GM19372 (cell line): ENCODE data around the gene PARP8.

ENCODE experiments used
- ATAC-seq: cut with Tn5 transposase; IDR thresholded peaks from one replicate; pipeline ENCODE4 v1.9.1; 2021; ENCODE audit warnings: mild to moderate bottlenecking, low read depth, moderate library complexity; ENCODE audit not compliant: unreplicated experiment

The PARP8 gene

DNA sequence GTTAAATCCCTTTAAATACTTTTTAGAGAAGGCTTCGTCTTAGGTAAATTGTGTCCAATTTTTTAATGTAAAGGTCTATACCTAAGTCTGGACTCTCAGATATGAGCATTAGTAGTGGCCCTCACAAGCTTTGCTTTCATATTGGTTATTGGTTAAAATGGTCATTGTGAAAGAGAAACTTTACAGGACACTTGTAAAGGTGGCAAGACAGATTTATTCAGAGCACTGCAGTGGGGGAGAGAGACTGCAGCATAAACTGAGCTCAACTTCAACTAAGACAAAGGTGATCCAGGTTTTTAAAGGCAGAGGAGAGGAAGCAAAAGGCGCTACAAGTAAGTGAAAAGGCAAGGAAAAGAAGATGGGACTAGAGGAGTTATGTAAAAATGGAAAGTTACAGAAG lies 157.7 kb downstream of the PARP8 start:
- no peak for ATAC-seq

DNA sequence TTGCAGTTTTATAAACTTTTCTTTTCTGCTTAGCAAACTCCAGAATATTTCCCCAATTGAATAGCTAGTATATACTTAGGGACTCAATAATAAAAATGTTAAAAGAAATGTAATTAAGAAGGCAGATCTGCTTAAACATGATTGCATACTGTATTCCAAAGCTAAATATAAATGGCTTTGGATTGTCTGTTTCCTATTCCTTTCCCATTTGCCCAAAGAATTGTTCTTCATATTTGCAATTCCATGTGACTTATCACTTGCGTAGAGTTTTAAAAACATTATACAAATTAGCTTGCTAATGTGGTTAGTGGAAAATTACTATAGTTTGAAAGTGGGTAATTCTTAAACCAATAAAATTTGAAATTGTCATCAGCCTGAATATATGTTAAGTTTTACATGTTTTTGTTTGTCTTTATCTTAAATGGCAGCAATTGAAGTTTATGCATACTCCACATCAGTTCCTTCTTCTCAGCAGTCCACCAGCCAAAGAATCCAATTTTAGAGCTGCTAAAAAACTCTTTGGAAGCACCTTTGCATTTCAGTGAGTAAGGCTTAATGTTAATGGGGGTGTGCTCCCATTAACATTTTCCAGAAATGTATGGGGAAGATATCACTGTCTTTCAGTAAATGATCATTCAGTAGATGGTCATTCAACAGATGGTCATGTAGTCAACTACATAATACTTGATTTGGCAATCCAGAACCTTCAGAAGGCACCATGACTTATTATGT lies 161.2 kb downstream of the PARP8 start:
- no peak for ATAC-seq

DNA sequence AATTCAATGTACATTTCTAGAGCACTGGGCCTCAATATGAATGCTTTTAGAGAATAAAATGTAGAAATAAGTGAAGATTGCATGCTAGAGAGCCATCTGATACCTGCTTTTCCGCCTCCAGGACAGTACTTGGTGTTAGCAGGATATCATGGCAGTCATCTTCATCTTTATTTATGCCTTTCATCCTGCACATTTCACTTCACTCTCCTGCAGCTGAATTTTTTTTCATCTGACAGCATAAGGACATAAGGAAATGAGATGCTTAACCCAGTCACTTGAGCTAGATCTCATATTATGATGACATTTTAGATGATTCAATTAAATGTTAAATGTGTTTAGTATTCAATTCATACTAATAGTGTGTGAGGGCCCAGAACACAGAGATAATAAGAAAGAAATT lies 162.6 kb downstream of the PARP8 start:
- ATAC-seq, result no peak

DNA sequence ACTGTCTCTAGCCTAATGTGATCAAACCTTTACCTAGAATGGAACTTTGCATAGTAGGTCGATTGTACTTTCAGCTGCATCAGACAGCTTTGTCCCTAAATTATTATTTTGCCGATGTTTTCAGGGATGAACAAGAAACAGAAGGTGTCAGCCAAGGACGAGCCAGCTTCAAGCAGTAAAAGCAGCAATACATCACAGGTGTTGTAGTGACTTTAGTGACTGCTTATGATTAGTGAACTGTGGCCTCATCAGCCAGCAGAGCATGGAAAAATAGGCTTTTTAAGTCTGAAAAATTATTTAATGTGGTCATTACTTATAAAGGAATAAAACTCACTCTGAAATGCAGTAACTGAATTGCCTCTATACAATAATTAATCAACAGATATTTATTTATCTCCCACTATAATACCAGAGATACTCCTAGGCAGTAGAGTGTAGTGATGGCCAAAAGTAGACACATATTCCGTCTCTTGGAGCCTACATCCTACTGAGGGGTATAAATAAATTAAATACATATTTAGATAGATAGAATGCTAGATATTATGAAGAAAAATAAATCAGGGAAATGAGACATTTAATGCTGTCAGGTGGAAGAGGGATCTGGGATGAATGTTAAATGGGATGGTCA lies 166.3 kb downstream of the PARP8 start:
- no peak for ATAC-seq

DNA sequence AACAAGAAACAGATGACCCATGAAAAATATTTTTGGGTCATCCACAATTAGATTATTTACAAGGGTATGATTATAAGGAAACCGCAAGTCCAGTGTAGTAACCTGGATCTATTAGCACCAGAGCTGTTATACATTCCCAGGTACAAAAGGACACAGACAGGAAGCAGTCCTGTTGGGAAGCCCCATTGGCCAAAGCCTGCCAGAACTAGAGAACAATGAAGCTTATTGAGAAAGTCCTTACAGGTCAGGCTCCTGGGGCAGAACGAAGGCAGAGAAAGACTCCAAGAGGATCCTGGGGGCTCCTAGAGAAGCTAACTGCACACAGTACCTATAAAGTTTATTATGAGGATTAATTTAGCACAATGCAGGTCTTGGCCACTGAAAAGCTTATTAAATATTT lies 169.9 kb downstream of the PARP8 start:
- ATAC-seq, result no peak

DNA sequence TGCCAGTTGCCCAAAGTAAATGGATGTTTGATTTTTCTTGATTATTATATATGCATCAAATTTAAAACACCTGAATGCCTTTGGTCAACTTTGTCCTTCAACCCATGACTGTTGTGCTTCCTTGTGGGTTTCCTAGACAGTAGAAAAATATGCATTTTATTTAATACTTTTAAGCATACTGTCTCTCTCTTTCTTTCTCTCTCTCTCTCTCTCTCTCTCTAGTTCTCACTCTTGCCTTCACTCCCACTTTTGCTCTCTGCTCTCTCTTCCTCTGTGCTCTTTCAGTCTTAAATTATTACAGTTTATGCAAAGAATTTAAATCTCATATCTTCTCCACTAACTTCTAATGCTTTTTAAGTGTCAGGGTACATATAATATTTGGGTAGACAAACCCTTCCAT lies 173.0 kb downstream of the PARP8 start:
- ATAC-seq, result no peak

DNA sequence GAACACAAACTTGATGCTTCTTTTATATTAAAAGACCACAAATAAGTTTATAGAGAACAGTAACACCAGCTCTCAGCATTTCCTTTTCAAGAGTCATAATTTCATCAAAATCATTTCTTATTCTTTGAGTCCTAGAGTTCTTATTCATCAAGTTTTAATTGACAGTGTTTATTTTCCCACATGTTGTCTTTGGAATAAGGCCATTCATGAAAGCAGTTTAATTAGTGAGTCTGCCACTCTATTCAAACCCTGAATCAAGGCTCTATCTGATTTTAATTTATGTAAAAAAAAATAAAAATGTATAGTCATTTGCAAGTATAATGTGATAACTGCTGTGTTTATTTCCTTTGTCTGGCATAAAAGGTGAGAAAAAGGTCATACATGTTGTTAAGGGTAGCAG lies 176.7 kb downstream of the PARP8 start:
- ATAC-seq, result no peak

DNA sequence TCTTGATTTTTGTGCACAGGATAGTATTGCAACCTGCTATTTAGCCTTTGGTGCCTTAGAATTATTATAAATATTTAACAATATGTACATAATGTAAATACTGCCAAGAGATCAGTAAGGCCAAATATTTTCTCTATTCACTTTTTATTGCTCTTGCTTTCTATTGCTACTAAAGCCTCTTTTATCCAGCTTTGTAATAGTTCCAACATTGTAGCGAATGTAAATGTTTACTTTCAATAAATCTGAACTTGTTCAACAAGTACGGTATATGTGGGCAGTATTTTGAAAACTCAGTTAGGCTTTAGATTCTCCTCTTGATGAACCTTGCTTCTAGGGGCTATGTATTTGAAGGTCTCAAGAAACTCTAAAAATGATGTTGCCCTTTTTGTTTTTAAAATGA lies 179.8 kb downstream of the PARP8 start:
- ATAC-seq, result no peak

DNA sequence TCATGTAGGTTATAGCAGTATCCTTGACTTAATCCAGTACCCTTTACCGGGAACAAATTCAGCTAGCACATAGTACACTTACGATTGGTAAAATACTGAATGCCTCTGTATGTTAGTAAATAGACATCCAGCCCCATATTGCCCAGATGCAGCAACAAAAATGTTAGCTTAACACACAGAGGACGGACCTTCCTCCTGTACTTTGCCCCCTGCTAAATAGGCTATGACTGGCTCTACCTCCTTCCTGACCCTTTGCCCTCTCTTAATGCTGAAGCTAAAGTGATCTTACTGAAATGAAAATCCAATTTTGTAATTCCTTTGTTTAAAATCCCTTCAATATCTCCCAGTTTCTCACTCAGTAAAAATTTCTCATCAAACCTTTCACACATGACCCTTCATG lies 183.1 kb downstream of the PARP8 start:
- no peak for ATAC-seq

DNA sequence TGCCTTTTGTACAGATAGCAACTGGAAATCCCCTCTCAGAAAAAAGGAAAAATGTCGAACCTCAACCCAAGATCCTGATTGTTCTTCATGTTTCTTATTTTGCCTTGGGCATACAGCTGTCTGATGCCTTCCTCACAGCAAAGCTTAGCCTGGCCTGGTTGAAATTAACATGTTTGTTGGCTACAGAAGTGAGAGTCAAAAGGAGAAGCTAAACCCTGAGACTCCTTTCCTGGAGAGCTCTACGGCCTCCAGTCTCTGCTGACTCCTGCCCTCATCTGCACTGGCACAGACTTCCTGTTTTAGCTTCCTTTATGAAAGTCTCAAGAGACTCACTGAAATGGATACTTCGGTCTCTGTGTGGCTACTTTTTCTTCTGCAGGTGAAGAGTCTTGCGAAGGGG lies 186.7 kb downstream of the PARP8 start:
- ATAC-seq, result peak; percentile 43

DNA sequence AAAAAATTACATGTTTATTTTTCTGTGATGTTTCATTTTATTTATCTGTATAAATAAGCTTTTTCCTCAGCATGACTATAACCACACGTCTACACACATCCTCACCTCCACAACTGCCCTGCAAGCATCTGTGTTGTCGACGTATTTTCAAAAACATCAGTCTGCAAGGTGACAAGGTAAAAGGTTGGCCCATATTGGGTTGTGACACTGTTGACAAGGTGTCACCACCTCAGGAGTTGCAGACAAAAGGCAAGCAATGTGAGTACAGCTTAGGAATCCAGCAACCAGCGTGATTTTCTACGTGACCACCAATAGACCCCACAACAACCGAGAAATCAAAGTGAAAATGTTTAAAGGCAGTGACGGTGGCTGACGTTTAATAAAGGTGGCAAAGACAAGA lies 187.6 kb downstream of the PARP8 start:
- no peak for ATAC-seq

DNA sequence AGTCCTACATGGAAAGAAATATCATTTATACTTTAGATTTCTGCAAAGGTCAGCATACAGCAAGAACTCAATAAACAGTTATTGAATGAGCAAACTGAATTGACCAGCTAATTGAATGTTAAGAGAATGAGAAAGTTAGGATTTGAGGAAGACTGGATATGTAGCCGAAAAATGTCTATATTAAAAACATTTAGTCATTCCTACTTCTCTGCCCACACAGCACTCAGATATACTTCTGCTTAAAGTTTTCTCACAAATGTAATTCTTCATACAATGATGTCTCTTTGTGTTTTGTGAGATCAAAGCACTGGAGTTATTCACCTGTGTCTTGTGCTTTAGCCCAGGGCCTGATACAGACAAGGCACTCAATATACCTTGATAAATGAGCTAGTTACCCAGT lies 188.6 kb downstream of the PARP8 start:
- ATAC-seq, result no peak

DNA sequence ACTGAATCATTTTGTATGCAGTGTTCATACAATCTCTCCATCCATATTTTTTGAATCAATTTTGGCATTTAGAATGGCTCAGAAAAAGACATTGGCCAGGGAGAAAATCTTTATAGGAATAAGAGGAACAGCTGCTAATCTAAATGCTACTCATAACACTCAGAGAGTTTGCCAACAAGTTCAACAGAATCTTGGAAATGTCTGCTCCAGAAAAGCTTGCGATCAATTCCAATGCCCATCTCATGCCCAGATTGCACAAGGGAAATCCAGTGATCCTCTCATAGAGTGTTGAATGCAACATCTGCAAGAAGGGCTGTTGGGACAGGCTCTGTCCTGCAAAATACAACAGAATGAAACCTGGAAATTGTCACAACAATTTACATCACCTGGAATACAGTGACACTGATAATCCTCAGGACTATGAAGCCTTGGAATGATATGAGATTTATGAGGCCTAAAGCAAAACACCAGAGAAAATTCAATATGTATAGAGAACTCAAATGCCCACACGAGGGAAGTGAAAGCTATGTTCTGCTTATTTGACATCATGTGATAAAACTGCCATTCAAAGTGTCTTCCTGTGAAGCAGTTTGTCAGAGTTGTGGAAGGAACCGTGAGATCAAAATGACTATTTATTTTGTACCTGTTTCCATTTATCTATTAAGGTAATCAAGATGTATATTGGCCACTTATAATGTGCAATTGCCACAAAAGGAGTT lies 190.1 kb downstream of the PARP8 start:
- peak; percentile 76 for ATAC-seq

DNA sequence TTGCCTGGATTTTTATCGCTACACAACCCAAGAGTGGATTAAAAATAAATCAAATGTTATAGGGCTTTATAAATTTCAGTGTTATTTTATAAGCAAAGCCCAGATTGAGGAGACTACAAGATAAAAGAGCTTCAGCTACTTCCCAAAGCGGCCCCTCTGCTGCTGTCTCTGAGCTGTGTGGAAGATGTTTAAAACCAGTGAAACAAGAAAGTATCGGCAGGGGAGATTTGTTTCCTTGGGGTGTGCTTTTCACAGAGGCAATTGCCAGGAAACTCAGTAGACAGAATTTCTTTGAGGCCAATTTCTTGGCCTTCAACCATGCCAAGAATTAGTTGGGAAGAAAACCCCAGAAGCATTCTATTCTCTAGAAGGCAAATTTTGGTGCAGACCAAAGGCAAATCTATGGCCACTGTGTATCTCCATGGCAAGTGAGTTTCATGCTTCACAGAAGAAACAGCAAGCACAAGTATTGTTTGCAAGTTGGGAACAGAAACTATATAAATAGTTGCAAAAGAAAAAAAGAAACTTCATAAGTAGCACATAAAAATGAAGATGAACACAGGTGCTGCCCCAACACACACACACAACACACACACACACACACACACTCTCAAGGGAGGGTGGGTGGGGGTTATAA lies 197.2 kb downstream of the PARP8 start:
- no peak for ATAC-seq

DNA sequence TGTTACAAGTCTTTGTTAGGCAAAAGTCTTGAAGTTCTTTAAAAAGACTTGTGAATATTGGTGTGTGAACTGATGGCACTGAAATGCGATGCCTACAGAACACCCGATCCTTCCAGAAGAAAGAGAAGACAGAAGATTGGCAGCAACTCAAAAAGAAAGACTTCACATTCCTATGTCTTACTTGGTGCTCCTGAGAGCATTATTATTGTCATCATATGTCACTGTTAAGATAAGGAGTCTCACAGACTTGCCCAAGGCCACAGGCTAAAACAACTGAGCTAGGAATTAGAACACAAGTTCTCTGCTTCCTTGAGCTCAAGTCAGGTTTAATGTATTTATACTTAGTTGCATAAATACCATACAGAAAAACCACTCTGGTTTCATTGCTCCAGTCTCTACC lies 198.0 kb downstream of the PARP8 start:
- no peak for ATAC-seq

DNA sequence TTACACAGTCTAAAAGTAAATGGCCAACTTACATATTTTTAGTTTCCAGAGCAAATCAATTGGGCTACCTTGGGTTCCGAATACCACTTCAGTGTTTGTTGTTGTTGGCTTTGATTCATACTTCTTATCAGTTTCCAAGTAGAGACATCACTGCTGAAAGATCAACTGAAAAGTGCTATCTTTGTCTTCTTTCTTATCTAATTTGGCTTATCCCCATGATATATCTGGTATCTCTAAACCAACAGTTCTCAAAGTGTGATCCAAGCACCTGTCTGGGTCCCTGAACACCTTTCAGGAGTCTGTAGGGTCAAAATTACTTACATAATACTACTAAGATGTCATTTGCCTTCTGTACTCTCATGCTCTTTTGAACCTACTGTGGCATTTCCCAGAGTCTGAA lies 200.0 kb downstream of the PARP8 start:
- no peak for ATAC-seq

DNA sequence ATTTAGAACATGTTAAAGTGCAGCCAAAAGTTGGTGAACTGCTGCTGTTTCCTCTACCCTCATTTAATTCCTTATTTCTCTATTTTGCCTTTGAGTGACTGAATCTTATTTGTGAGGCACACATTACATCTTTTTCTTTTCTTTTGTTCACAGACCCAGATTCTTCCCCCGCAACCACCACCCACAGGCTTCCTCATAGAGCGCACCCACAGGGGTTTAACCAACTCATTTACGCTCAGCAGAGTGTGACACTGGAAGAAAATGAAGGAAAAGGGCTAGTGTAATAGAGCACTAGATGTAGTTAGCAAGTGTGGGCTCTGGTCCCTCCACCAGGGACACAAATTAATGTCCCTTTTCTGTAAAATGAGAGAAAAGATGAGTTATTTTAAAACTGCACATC lies 200.7 kb downstream of the PARP8 start:
- ATAC-seq, result no peak

DNA sequence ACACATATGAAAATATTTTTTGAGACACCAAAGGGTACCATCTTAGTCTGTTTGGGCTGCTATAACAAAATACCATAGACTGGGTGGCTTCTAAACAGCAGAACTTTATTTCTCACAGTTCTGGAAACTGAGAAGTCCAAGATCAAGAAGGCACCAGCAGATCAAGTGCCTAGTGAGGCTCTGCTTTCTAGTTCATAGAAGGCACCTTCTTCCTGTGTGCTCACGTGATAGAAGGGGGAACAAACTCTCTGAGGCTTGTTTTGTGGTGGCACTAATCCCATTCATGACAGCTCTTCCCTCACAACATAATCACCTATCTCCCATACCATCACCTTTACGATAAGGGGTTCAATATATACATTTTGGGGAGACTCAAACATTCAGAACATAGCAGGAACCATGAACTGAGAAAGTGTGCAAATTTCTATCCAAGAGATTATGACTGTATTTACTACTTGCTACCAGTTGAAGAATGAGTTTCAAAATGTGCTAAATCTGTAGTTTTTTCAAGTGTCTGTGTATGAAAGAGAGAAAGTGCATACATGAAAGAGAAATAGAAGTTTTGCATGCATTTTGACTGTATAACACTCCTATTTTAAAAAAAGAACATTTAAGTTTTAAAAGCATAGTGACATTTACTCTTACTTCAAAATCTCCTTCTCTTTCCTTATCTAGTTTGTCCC lies 207.3 kb downstream of the PARP8 start:
- ATAC-seq, result no peak

DNA sequence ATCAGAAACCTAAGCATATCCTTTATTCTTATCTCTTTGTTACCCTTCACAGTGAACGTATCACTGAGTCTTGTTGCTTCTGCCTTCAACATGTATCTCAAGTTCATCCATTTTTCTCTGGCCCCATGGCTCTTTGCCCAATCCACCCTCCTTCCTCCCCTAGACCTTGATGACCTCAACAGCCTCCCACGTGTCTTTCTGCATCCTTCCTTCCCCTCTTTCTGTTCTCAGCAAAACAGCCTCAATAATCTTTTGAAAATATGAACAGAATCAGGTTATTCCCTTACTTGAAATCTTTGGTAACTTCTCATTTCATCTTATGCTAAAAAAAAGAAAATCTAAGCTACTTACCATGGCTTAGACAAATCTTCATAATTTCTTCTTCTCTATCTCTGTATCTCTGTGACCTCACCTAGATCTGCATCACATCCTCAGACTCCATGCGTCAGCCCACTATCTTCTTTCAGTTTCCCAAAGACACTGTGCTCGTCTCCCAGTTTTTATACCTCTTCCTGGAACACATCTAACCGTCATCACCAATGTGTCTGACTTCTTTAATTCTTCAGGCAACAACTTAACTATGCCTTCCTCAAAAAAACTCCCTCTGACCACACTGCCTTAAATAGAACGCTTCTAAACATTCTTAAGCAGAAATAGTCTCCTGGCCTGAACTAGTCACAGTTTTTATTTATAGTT lies 208.0 kb downstream of the PARP8 start:
- no peak for ATAC-seq

DNA sequence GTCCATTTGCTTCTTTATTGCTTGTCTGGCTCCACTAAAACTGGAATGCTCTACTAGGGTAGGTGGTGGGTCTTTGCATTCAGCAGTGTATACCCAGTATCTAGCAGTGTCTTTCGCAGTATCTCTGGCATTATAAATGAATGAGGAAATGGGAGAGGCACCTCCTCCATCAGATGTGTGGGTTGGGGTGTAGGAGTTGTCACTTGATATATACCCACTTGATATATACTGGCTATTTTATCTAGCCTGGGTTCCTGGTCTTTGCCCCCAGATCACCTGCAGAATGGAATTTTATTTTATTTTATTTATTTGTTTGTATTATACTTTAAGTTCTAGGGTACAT lies 208.5 kb downstream of the PARP8 start:
- ATAC-seq, result no peak
